Brain pericyte (primary cell): ENCODE measurements around the gene TOM1L2.
"Not testable (repeated sequence)": the region's sequence is repeated elsewhere in the genome, so short reads cannot be mapped to it uniquely, and the experiment has no call there.

Experiments used
- DNase-seq: peaks from one replicate; pipeline ENCODE4 v3.0.0-alpha.2; 2012; ENCODE audit warnings: low read depth, low spot score

The TOM1L2 gene

DNA sequence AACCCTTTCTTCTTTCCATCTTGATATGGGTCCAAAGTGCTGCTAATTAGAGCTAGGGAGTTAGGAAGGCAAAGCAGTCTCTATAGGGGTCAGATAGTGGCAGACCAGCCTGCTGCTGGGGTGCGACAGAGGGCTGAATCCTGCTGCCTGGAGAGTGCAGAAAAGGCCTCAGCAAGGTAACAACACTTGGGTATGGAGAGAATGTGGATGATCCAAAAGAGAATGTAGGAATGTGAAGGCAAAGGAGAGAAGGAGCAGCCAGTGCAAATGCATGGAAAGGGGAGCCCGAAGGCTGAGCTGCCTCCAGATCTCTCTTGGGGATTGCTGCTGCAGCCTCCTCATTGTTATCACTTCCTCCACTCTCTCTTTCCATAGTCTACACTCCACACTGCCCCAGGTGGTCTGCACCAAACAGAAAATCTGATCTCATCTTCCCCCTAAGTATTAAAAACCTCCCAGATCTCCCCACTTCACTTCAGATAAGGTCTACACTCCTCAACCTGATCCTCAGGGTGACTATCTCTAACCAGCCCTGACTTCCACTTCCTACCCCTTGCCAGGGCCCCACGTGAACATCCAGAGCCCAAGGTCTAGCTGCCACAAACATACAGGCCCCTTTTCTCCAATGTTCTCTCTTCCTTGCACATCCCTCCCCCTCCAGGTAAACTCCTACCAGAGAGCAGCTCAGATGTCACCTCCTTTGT lies 28.8 kb downstream of the TOM1L2 start:
- DNase-seq: no peak

- DNase-seq: no peak
Observed at GRCh38 chr17:17942846-17943245, 29.4 kb downstream of the TOM1L2 start.

DNA sequence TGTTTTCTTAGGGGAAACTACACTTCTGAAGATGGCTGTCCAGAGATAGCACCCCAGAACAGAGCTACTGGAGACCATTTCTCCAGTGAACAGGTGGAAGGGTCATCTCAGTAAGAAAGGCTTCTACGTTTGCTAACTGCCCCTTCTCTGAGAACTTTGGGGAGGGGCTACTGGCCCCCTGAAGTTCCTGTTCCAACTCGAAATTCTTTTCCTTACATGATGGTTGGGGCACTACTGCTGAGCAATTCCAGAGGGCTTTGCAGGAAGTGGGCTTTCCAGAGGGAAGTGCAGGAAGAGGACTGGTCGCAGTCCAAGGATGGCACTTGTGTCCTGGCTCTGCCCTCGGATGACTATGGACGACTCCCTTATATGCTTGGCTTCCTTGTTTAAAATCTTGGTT lies 31.2 kb downstream of the TOM1L2 start:
- DNase-seq: no peak

GRCh38 chr17:17940441-17940911 lies 31.7 kb downstream of the TOM1L2 start:
- DNase-seq: no peak

GRCh38 chr17:17939941-17940340 lies 32.3 kb downstream of the TOM1L2 start:
- not testable (repeated sequence) for DNase-seq

DNA sequence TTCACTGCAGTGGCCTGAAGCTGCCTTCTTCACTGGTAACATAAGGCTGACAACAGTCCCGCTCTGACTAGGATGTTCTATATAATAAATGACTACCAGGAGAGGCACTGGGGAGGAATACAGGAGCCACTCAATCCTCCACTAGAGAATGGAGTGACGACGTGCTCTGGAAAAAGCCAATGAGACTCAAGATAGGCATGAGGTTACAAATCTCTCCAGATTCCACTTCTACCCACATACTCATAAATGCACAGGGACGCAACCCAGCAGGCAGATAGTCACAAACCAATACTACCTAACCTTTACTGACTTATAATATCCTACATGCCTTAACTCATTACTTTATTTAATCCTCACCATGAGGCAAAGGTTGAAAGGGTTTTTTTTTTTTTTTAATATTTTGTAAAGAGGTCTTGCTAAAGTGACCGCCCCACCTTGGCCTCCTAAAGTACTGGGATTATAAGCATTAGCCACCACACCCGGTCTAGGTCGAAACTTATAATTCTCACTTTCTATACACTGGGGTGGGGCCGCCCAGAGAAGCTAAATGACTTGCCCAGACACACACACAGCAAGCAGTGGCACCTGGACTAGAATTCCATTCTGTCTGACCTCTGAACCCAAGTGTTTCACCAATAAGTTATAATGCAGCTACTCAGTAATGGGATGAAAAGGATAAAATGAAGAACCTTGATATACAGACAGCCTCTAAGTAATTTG lies 33.7 kb downstream of the TOM1L2 start:
- no peak for DNase-seq

- no peak for DNase-seq
Observed at GRCh38 chr17:17937958-17938357, 34.2 kb downstream of the TOM1L2 start.

DNA sequence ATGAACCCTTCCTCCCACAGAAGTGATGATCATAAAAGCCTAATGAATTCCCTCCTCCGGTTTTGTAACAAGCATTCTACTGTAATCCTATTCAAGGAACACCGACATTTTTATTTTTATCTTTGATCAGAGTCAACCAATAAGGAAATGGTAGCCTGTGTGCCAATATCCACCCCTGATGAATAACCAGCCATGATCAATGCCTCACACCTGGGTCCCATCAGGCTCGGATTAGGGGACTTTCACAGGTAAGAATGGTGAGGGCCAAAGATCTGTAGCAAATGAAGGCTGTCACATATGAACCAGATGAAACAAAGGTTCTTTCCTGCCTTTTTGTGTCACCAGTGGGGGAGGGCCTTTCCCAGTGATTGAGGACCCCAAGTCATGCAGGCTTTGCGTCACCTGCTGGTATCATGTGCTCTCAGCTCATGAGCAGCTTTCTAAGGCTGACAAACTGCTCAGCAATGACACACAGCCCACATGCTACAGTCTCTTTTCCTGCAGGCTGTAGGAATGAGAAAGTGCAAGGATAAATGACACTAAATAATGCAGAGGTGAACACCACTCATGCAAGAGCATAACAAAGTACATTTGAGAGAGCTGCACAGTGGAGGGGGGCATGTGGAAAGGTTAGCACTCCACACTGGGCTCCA lies 34.9 kb downstream of the TOM1L2 start:
- no peak for DNase-seq

GRCh38 chr17:17935321-17936271 lies 36.6 kb downstream of the TOM1L2 start:
- DNase-seq: no peak

- no peak for DNase-seq
Observed at GRCh38 chr17:17934806-17935205, 37.4 kb downstream of the TOM1L2 start.

DNA sequence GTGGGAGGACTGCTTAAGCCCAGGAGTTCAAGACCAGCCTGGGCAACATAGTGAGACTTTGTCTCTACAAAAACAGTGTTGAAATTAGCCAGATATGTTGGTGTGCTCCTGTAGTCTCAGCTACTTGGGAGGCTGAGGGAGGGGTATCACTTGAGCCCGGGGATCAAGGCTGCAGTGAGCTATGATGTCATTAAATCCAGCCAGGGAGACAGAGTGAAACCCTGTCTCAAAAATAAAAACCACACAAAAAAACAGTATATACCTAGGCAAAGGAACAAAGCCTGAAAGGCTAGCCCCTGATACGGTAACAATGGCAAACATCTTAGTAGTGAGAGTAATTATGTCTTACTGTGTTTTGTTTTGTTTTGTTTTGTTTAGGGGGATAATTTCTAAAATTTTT lies 38.0 kb downstream of the TOM1L2 start:
- DNase-seq: no peak

- DNase-seq: no peak
Observed at GRCh38 chr17:17933775-17934174, 38.4 kb downstream of the TOM1L2 start.

DNA sequence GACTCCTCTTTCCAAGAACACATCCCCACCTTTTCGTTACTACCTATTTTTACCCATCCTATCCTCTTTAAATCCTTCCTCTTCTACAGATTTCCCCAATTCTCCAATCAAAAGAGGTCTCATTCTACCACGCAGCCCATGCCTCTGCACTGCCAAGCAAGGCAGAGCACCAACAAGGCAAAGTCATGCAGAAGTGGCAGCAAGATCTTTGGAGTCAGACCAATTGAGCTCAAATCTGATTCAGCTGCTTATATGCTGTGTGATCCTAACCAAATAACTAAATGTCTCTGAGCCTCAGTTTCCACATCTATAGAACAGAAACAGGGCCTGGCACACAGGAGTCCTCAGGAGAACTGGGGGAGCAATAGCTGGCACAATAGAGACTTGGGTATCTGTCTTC lies 41.0 kb downstream of the TOM1L2 start:
- no peak for DNase-seq

GRCh38 chr17:17930674-17931073 lies 41.5 kb downstream of the TOM1L2 start:
- DNase-seq: no peak

- no peak for DNase-seq
Observed at GRCh38 chr17:17929655-17930380, 42.4 kb downstream of the TOM1L2 start.

- DNase-seq: no peak
Observed at GRCh38 chr17:17928398-17929287, 43.6 kb downstream of the TOM1L2 start.

DNA sequence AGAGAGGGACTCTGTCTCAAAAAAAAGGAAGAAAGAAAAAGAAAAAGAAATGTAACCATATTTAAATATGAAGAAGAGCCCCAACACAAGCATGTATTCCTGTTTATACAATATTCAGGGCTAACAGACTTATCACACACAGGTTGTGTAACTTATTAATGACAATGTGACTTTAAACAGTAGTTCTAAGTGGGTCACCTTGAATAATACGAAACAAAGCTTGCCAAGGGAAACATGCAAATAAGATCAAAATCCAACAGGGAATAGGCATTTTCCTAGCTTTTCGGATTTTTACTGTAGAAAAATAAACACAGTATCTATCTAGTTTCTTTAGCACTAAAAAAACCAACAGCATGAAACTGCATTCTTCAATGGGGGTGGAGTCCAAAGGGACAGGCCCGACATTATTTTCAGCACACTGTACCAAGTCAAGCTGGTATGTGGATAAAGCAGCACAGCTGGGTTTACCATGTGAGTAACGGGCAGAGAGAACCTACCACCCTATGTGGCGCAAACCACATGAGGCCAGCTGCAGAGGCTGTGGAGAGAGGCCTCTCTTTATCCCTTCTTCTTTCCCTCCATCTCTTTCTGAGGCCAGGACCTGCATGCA lies 45.3 kb downstream of the TOM1L2 start:
- DNase-seq: no peak

DNA sequence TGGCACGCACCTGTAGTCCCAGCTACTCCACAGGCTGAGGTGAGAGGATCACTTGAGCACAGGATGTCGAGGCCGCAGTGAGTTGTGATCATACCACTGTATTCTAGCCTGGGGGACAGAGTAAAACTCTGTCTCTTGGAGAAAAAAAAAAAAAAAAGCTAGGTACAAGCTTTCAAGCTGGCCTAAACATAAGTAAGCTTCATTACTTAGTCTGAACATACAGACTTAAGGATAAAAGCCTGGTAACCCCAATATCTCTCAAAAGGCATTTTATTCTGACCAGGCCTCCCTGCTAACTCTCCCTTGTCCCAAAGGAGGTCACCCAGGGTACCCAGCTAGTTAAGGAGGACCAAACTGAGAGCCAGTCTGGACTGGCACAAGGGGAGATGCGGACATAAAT lies 46.2 kb downstream of the TOM1L2 start:
- no peak for DNase-seq

GRCh38 chr17:17924857-17925250 lies 47.3 kb downstream of the TOM1L2 start:
- no peak for DNase-seq
